ENCODE measurements around the gene ZNG1F.
"Not testable (repeated sequence)": the region's sequence is repeated elsewhere in the genome, so short reads cannot be mapped to it uniquely, and the experiment has no call there.

The ZNG1F gene

GRCh38 chr9:41189217-41189616 is at the start of gene ZNG1F:
TSS of gene ZNG1F (minus strand) at chr9:41189317. CDS start at chr9:41189258, 59 bp downstream.
- DNase-seq: not testable (repeated sequence)

GRCh38 chr9:41237110-41237749 is 48.1 kb upstream of the ZNG1F start:
- DNase-seq: not testable (repeated sequence)

- DNase-seq: not testable (repeated sequence)
These were observed 47.5 kb upstream of the ZNG1F start for GRCh38 chr9:41236486-41237109.

- DNase-seq: not testable (repeated sequence)
These were observed 46.0 kb upstream of the ZNG1F start for GRCh38 chr9:41234811-41235805.

GRCh38 chr9:41234221-41234620 is 45.1 kb upstream of the ZNG1F start:
- not testable (repeated sequence) for DNase-seq

GRCh38 chr9:41232326-41232725 is 43.2 kb upstream of the ZNG1F start:
- DNase-seq: not testable (repeated sequence)

GRCh38 chr9:41230418-41230817 is 41.3 kb upstream of the ZNG1F start:
- not testable (repeated sequence) for DNase-seq

GRCh38 chr9:41229408-41230401 is 40.6 kb upstream of the ZNG1F start:
- no peak for DNase-seq

- DNase-seq: not testable (repeated sequence)
These were observed 30.7 kb upstream of the ZNG1F start for GRCh38 chr9:41219831-41220230.

GRCh38 chr9:41188439-41188838 is 678 bp downstream of the ZNG1F start:
- not testable (repeated sequence) for DNase-seq

- DNase-seq: not testable (repeated sequence)
These were observed 14.1 kb downstream of the ZNG1F start for GRCh38 chr9:41174994-41175393.

GRCh38 chr9:41150116-41150515 is 39.0 kb downstream of the ZNG1F start:
- DNase-seq: not testable (repeated sequence)

- DNase-seq: not testable (repeated sequence)
These were observed 47.2 kb downstream of the ZNG1F start for GRCh38 chr9:41141878-41142277.

- not testable (repeated sequence) for DNase-seq
These were observed 60.5 kb downstream of the ZNG1F start, which contains the start of gene FOXD4L6 for GRCh38 chr9:41128581-41128980. TSS of gene FOXD4L6 (minus strand) at chr9:41128681. CDS start at chr9:41128383, 298 bp downstream.

- DNase-seq: not testable (repeated sequence)
These were observed 62.2 kb downstream of the ZNG1F start for GRCh38 chr9:41126746-41127446.

- not testable (repeated sequence) for DNase-seq
These were observed 63.2 kb downstream of the ZNG1F start for GRCh38 chr9:41125936-41126335.

- DNase-seq: not testable (repeated sequence)
These were observed 63.9 kb downstream of the ZNG1F start for GRCh38 chr9:41125109-41125658.

- not testable (repeated sequence) for DNase-seq
These were observed 64.6 kb downstream of the ZNG1F start for GRCh38 chr9:41124250-41125108.

GRCh38 chr9:41123812-41124211 is 65.3 kb downstream of the ZNG1F start:
- not testable (repeated sequence) for DNase-seq

GRCh38 chr9:41123396-41123795 is 65.7 kb downstream of the ZNG1F start:
- not testable (repeated sequence) for DNase-seq

All from SHP77 (cell line).